ENCODE data around the gene ZFAND3. TPM values are rescaled to one million over a fixed set of nuclear protein-coding genes. Genes with fewer than 3 reads are reported as not detected.

Gene ZFAND3
- polyA plus RNA-seq, 1 of the 3 experiments (the other 2 are of a cell fraction): 16.7 TPM

- Histone ChIP-seq H2AFZ (ENCODE audit: low read depth) (no peak overlapping the region), H3K36me3 (replicated peaks in 1 of 2; ENCODE audit: control insufficient read depth in 1 of 2, insufficient read depth in 2 of 2, low read length in 1 of 2) (peaks cover 2 to 13% of the 10 kb centered on the region in 2 experiments), H3K9ac (no peak overlapping the region), H3K9me2 (no peaks in the 10 kb centered on the region), H4K20me1 (ENCODE audit: insufficient read depth) (peaks cover 73% of the 10 kb centered on the region), H3K4me3 (ENCODE audit: low read depth in 2 of 2, low read length in 1 of 2) (no peak overlapping the region), H3K4me1 (ENCODE audit: control insufficient read depth in 1 of 2, insufficient read depth in 2 of 2, low read depth in 1 of 2, low read length in 1 of 2) (peaks cover 0 to 29% of the 10 kb centered on the region in 2 experiments; a peak in 2 of 4 replicates), H3K27ac (ENCODE audit: low read depth in 2 of 2, low read length in 1 of 2) (peak overlapping the region in 1 of 2 experiments; percentile 36; a peak in 2 of 4 replicates), H3F3A (replicated peaks; ENCODE audit: insufficient read depth) (no peaks in the 10 kb centered on the region), H3K79me2 (ENCODE audit: insufficient read depth) (peaks cover 17% of the 10 kb centered on the region), H3K9me3 (no peaks in the 10 kb centered on the region), H3K4me2 (no peak overlapping the region), H3K27me3 (ENCODE audit: insufficient read depth) (no peaks in the 10 kb centered on the region)
- ChIA-PET CTCF (no interaction called here), POLR2A (no interaction called here)
- no peak for DNase-seq
- TF ChIP-seq ZBTB33 (IDR thresholded peaks at IDR 0.05; ENCODE audit: borderline replicate concordance, low read depth) (no peak), GATA2 (CRISPR knock-in tag; IDR thresholded peaks at IDR 0.05) (0 out of 2 replicates have a peak, but pooled peaks have one; percentile 35), EP300 (IDR thresholded peaks at IDR 0.05; ENCODE audit: borderline replicate concordance in 1 of 2, low read depth in 1 of 2, low read length in 1 of 2) (no peak), CTCF (IDR thresholded peaks at IDR 0.05) (no peak)
- 96% methylated on average over 8 of the region's 8 CpGs for WGBS (ENCODE audit: low lambda C conversion rate)
Measured at GRCh38 chr6:38137608-38138265, 318.2 kb downstream of the ZFAND3 start.

GRCh38 chr6:38138374-38138773, 318.8 kb downstream of the ZFAND3 start:
- no peak for DNase-seq
- CTCF ChIA-PET: no interaction called here
- no peak overlapping the region for H3K27ac ChIP-seq (ENCODE audit: low read depth in 2 of 2, low read length in 1 of 2)
- TF ChIP-seq EZH2phosphoT487 (IDR thresholded peaks at IDR 0.05; ENCODE audit: borderline replicate concordance, low read depth): no peak
- H4K20me1 ChIP-seq (ENCODE audit: insufficient read depth): peaks cover 74% of the 10 kb centered on the region
- no peaks in the 10 kb centered on the region for H3K9me2 ChIP-seq
- no peaks in the 10 kb centered on the region for H3K9me3 ChIP-seq
- peaks cover 11% of the 10 kb centered on the region for H3K79me2 ChIP-seq (ENCODE audit: insufficient read depth)
- H3F3A ChIP-seq (replicated peaks; ENCODE audit: insufficient read depth): no peaks in the 10 kb centered on the region
- POLR2A ChIA-PET: no interaction called here
- no peak overlapping the region for H3K4me3 ChIP-seq (ENCODE audit: low read depth in 2 of 2, low read length in 1 of 2)
- peaks cover 0 to 36% of the 10 kb centered on the region in 2 experiments; a peak in 2 of 4 replicates for H3K4me1 ChIP-seq (ENCODE audit: control insufficient read depth in 1 of 2, insufficient read depth in 2 of 2, low read depth in 1 of 2, low read length in 1 of 2)
- peaks cover 2 to 13% of the 10 kb centered on the region in 2 experiments for H3K36me3 ChIP-seq (replicated peaks in 1 of 2; ENCODE audit: control insufficient read depth in 1 of 2, insufficient read depth in 2 of 2, low read length in 1 of 2)
- no peaks in the 10 kb centered on the region for H3K27me3 ChIP-seq (ENCODE audit: insufficient read depth)
- no peak overlapping the region for H3K4me2 ChIP-seq
- H2AFZ ChIP-seq (ENCODE audit: low read depth): no peak overlapping the region
- no peak overlapping the region for H3K9ac ChIP-seq
- 100% methylated on average over 5 of the region's 5 CpGs for WGBS (ENCODE audit: low lambda C conversion rate)

Data from SK-N-SH (cell line).